Ascending aorta (tissue), 2 donors: ENCODE measurements around the gene DNAAF3. TPM values are rescaled to one million over a fixed set of nuclear protein-coding genes. Genes with fewer than 3 reads are reported as not detected.
"Not testable (repeated sequence)": the region's sequence is repeated elsewhere in the genome, so short reads cannot be mapped to it uniquely, and the experiment has no call there.

ENCODE experiments used
- DNase-seq, 2 donors: peaks; one replicate each; pipeline ENCODE4 v3.0.0-alpha.2; 2019; ENCODE audit warnings: low spot score in 2 of 2
- H3K27ac ChIP-seq, 2 donors: fragments of 200-600 bp; sonication (generic); one replicate each; pipeline ENCODE4 v1.5.1; 2016 to 2017; ENCODE audit warnings: mild to moderate bottlenecking in 1 of 2
- H3K27me3 ChIP-seq: fragments of 200-600 bp; sonication (generic); one replicate; pipeline ENCODE4 v1.5.1; 2017
- H3K36me3 ChIP-seq, 2 donors: fragments of 200-600 bp; sonication (generic); one replicate each; pipeline ENCODE4 v1.5.1; 2016
- H3K4me1 ChIP-seq, 2 donors: fragments of 200-600 bp; sonication (generic); one replicate each; pipeline ENCODE4 v1.5.1; 2016 to 2017; ENCODE audit warnings: mild to moderate bottlenecking in 1 of 2
- H3K4me3 ChIP-seq, 2 donors: fragments of 200-600 bp; sonication (generic); one replicate each; pipeline ENCODE4 v1.5.1; 2016 to 2017; ENCODE audit warnings: mild to moderate bottlenecking in 1 of 2
- H3K9me3 ChIP-seq, 2 donors: fragments of 200-600 bp; sonication (generic); one replicate each; pipeline ENCODE4 v1.5.1; 2016
- intact Hi-C: fragments of 100-400 bp; cut with DNase I; formaldehyde crosslinking; loops from one replicate; pipeline ENCODE4 v1.15.1; 2023
- total RNA-seq: library from RNA; depleted of rRNA; stranded (reverse); fragments of >200 nt; gene quantifications from one replicate; pipeline ENCODE4 v1.1.0, GENCODE V29; 2016
- TF ChIP-seq, protein P1 (sequence below), 3 experiments: fragments of 200-600 bp in 2 of 3; fragments of 450-650 bp in 1 of 3; sonication (generic) in 2 of 3; IDR thresholded peaks; one replicate each; pipeline ENCODE4 v1.5.1; 2016 to 2019; ENCODE audit warnings: antibody characterized with exemption in 3 of 3, mild to moderate bottlenecking in 1 of 3, moderate library complexity in 1 of 3

Gene DNAAF3
- total RNA-seq, 1 donor from 2014 or later, result not detected

DNA sequence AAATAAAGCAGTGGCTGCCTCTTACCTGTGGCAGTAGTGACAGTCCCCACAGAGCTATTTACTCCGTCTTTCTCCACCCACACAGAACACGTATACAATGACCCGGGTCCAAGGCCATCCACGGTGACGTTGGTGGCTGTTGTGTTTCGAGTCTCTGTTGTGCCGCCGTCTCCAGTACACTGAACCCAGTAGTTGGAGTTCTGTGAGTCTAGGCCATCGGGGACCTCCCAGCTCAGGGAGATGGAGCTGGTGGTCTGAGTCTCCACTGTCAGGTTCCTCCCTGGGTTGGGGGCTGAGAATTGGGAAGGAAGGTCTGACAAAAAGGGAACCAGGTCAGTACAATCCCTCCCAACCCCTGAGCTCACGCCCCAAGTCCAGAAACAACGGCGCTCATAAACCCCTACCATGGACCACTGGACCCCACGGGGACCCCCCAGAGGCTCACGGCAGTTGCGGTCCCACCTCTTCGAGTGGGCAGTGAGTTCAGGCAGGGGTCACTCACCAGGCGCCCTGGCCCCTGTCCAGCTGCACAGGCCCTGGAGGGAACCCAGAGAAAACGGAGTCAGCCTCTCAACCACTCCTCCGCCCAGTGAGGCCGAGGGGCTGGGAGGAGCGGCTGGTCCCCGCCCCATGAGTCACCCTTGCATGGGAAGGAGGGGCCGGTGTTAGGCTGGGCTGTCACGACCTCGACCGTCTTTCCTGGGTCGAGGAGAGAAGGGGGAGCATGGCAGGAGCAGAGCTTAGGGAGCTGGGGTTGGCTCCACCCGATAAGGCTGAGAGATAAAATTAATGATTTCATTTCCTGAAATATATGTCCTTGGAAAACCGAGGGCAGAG, 40.5 kb upstream of the DNAAF3 start:
- Histone ChIP-seq H3K27me3 (no peaks in the 10 kb centered on the region), H3K27ac (no peak overlapping the region), H3K4me1 (peaks cover 0 to 2% of the 10 kb centered on the region in 2 donors), H3K4me3 (peak overlapping the region in 1 of 2 donors; percentile 30), H3K36me3 (no peaks in the 10 kb centered on the region), H3K9me3 (no peaks in the 10 kb centered on the region)
- intact Hi-C loops, result no loop called here
- DNase-seq, result peak; percentile 35 to 78
- TF ChIP-seq, protein P1, sequence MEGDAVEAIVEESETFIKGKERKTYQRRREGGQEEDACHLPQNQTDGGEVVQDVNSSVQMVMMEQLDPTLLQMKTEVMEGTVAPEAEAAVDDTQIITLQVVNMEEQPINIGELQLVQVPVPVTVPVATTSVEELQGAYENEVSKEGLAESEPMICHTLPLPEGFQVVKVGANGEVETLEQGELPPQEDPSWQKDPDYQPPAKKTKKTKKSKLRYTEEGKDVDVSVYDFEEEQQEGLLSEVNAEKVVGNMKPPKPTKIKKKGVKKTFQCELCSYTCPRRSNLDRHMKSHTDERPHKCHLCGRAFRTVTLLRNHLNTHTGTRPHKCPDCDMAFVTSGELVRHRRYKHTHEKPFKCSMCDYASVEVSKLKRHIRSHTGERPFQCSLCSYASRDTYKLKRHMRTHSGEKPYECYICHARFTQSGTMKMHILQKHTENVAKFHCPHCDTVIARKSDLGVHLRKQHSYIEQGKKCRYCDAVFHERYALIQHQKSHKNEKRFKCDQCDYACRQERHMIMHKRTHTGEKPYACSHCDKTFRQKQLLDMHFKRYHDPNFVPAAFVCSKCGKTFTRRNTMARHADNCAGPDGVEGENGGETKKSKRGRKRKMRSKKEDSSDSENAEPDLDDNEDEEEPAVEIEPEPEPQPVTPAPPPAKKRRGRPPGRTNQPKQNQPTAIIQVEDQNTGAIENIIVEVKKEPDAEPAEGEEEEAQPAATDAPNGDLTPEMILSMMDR (IDR thresholded peaks at IDR 0.05), result no peak

DNA sequence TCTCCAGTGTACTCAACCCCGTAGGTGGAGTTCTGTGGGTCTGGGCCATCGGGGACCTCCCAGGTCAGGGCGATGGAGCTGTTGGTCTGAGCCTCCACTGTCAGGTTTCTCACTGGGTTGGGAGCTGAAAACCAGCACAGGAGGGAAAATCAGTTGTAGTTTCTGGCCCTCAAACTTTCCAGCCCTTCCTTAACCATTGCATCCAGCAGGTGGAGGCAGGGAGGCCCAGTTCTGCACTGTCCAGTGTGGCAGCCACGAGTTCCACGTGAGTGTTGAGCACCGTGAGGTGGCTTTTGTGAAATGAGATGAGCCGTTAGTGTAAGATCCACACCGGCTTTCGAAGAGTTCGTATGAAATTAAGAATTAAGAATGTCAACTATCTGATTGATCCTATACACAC, 35.8 kb upstream of the DNAAF3 start:
- DNase-seq, intact Hi-C loops, H3K4me1 ChIP-seq, H3K27ac ChIP-seq, H3K9me3 ChIP-seq, H3K4me3 ChIP-seq, H3K36me3 ChIP-seq, H3K27me3 ChIP-seq: not testable (repeated sequence)

DNA sequence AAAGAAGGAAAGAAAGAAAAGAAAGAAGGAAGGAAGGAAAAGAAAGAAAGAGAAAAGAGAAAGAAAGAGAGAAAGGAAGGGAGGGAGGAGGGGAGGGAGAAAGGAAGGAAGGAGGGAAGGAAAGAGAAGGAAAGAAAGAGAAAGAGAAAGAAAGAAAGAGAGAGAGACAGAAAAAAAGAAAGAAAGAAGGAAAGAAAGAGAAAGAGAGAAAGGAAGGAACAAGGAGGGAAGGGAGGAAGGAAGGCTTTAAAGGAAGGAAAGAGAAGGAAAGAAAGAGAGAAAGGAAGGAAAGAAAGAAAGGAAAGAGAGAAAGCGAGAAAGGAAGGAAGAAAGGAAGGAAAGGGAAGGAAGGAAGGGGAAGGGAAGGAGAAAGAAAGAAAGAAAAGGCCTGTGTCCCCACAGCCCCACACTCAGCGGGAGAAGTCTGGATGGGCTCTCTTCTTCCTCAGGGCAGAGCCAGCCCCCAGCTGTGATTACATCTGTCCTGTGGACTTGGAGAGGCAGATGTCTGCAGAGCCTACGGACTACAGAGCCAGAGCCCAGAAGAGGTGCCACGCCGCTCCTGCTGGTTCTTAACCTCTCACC, 33.3 kb upstream of the DNAAF3 start:
- no peaks in the 10 kb centered on the region for H3K27me3 ChIP-seq
- no peaks in the 10 kb centered on the region for H3K4me1 ChIP-seq
- no peak overlapping the region for H3K27ac ChIP-seq
- H3K36me3 ChIP-seq, result no peaks in the 10 kb centered on the region
- H3K9me3 ChIP-seq, result no peaks in the 10 kb centered on the region
- TF ChIP-seq, protein P1 (IDR thresholded peaks at IDR 0.05), result no peak
- DNase-seq, result no peak
- intact Hi-C loops, result no loop called here
- H3K4me3 ChIP-seq, result no peak overlapping the region

DNA sequence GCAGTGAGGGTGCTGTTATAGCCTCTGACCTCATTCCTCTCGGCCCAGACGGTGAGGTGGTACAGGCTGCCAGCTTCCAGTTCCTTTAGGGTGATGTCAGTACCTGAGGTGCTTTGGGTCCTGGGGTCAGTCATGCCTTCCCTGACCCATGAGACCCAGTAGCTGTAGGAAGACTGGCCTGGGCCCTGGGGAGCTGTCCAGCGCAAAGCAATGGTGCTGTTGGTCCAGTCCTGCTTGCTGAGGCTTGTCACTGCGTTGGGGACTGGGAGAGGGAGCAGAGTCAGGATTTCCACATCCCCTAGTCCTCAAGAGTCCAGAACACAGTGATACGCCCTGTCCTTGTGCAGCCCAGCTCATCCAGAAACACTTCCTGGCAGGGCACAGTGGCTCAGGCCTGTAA, 32.2 kb upstream of the DNAAF3 start:
- no peak overlapping the region for H3K4me3 ChIP-seq
- no peaks in the 10 kb centered on the region for H3K9me3 ChIP-seq
- TF ChIP-seq, protein P1 (IDR thresholded peaks at IDR 0.05), result no peak
- DNase-seq, result no peak
- intact Hi-C loops, result no loop called here
- H3K27me3 ChIP-seq, result no peaks in the 10 kb centered on the region
- H3K4me1 ChIP-seq, result no peaks in the 10 kb centered on the region
- no peak overlapping the region for H3K27ac ChIP-seq
- H3K36me3 ChIP-seq, result no peaks in the 10 kb centered on the region

DNA sequence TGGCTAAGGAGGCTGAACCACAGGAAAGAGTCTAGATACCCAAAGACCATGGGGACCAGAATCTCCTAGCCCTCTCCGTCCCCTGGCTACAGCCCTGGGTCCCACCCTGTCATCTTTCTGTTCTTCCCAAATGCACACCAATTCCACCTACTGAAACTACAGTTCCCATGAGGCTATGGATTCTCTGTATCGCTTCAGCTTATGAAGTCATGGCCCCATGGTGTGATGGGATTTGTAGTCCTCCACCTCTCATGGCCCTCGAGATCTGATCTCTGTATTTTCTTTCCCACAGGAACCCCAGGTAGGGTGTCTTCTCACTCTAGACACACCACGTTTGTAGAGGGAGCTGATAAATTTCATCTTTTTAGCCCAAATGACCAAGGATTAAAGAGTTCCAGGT, 31.1 kb upstream of the DNAAF3 start:
- intact Hi-C loops, result no loop called here
- H3K4me1 ChIP-seq, result no peaks in the 10 kb centered on the region
- H3K27me3 ChIP-seq, result no peaks in the 10 kb centered on the region
- TF ChIP-seq, protein P1 (IDR thresholded peaks at IDR 0.05), result no peak
- no peak for DNase-seq
- no peaks in the 10 kb centered on the region for H3K36me3 ChIP-seq
- no peak overlapping the region for H3K27ac ChIP-seq
- no peaks in the 10 kb centered on the region for H3K9me3 ChIP-seq
- H3K4me3 ChIP-seq, result no peak overlapping the region

DNA sequence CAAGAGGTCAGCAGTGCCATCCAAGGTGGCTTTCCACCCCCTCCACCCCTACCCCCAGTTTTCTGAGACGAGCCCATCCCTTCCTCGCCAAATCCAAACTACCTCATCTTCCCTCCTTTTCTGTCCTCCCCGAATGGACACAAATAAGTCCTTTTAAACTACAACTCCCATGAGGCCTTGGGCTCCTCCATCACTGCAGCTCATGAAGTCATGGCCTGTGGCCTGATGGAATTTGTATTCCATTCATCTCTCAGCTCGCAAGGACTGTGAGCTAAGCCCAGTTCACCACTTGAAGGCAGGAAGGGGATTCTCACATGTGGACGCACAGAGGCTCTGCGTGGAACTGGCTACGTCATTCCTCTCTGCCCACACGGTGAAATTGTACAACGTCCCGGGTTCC, 30.4 kb upstream of the DNAAF3 start:
- DNase-seq, result no peak
- Histone ChIP-seq H3K27ac (no peak overlapping the region), H3K27me3 (no peaks in the 10 kb centered on the region), H3K4me3 (no peak overlapping the region), H3K4me1 (no peaks in the 10 kb centered on the region), H3K9me3 (no peaks in the 10 kb centered on the region), H3K36me3 (no peaks in the 10 kb centered on the region)
- TF ChIP-seq, protein P1 (IDR thresholded peaks at IDR 0.05), result no peak
- intact Hi-C loops, result no loop called here
